ENCODE data around the gene ARHGAP6. TPM values are rescaled to one million over a fixed set of nuclear protein-coding genes. Genes with fewer than 3 reads are reported as not detected.

The ARHGAP6 gene
- total RNA-seq, 4 donors from 2014 or later, result 2.1 to 30.5 (median 4.9) TPM

DNA sequence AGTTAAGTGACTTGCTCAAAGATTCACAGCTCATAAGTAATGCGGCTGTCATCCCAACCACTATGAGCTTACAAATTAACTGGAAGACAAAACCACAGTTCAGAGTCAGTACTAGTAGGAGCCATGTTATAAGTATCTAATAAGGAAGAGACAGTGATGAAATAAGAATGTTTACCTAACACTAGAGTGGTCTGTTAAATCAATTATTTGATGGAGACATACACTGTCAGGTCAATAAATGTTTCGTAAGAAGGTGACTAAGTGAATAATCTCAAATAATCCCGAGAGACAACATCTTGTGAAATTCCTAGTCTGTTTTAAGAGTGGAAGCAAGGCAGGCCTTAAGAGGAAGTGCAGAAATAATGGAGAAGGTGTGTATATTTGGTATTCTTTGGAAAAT is 398.3 kb downstream of the ARHGAP6 start:
- Histone ChIP-seq H3K4me1 (no peaks in the 10 kb centered on the region), H3K4me3 (no peak overlapping the region), H3K9me3 (no peaks in the 10 kb centered on the region), H3K27ac (no peak overlapping the region), H3K36me3 (no peaks in the 10 kb centered on the region), H3K27me3 (no peaks in the 10 kb centered on the region)
- no peak for TF ChIP-seq POLR2A (IDR thresholded peaks at IDR 0.05)
- TF ChIP-seq, protein P1, sequence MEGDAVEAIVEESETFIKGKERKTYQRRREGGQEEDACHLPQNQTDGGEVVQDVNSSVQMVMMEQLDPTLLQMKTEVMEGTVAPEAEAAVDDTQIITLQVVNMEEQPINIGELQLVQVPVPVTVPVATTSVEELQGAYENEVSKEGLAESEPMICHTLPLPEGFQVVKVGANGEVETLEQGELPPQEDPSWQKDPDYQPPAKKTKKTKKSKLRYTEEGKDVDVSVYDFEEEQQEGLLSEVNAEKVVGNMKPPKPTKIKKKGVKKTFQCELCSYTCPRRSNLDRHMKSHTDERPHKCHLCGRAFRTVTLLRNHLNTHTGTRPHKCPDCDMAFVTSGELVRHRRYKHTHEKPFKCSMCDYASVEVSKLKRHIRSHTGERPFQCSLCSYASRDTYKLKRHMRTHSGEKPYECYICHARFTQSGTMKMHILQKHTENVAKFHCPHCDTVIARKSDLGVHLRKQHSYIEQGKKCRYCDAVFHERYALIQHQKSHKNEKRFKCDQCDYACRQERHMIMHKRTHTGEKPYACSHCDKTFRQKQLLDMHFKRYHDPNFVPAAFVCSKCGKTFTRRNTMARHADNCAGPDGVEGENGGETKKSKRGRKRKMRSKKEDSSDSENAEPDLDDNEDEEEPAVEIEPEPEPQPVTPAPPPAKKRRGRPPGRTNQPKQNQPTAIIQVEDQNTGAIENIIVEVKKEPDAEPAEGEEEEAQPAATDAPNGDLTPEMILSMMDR (IDR thresholded peaks at IDR 0.05), result no peak
- no peak for DNase-seq

DNA sequence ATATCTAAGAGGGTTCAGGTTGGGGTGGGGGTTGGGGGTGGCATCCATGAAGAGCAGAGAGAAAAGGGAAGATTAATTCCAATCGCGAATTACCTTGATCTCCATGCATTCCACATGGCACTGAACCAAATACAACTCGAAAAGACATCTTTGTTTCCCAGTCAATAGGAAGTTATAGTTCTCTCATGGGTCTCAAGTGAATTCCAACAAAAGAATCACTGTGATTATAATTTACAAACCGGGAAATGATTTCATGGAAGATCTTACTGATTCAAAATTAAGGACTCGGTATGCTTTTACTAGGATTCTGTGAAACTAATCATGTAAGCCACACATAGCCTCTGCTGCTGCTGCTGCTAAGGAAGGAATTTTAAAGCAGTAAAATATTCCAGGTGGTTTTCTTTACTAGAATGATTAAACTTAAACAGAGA is 399.1 kb downstream of the ARHGAP6 start:
- H3K27ac ChIP-seq, result no peak overlapping the region
- no peak for DNase-seq
- H3K36me3 ChIP-seq, result no peaks in the 10 kb centered on the region
- no peaks in the 10 kb centered on the region for H3K27me3 ChIP-seq
- TF ChIP-seq, protein P1 (IDR thresholded peaks at IDR 0.05), result no peak
- TF ChIP-seq POLR2A (IDR thresholded peaks at IDR 0.05), result no peak
- no peaks in the 10 kb centered on the region for H3K4me1 ChIP-seq
- no peak overlapping the region for H3K4me3 ChIP-seq
- no peaks in the 10 kb centered on the region for H3K9me3 ChIP-seq

DNA sequence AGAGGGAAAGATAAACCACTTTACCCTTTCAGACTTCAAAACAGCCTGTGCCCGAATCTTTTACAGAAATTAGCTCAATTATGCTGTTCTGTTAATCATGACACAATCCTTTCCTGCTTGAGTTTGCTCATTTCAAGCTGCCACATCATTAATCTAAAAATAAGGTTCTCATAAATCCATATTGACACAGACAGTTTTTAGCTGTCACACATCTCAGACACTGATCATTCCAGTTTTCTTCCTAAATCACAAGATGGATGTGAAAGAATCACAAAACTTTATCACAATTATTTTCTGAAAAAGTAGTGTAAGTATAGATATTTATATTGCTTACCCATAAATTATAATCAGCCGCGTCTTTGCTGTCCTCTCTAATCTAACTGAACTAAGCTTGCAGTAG is 400.4 kb downstream of the ARHGAP6 start:
- Histone ChIP-seq H3K4me3 (no peak overlapping the region), H3K4me1 (no peaks in the 10 kb centered on the region), H3K27ac (no peak overlapping the region), H3K36me3 (no peaks in the 10 kb centered on the region), H3K27me3 (no peaks in the 10 kb centered on the region), H3K9me3 (no peaks in the 10 kb centered on the region)
- DNase-seq, result no peak
- no peak for TF ChIP-seq POLR2A (IDR thresholded peaks at IDR 0.05)
- TF ChIP-seq, protein P1 (IDR thresholded peaks at IDR 0.05), result no peak

DNA sequence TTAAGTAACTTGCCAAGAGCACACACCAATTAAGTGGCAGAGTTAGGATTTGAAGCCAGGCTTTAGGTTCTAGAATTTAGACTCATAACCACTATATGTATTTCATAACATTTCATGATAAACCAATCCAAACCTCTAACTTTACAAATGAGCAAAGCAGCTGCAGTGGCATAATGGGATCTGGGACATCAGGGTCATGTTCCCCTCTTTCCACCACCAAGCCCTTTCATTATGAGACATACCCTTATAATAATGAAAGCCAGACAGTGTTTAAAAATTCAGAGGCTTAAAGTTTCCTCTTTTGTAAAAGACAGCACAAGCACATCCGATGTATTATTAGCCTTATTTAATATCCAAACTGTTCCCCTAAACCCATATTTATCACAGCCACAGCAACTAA is 400.8 kb downstream of the ARHGAP6 start:
- no peaks in the 10 kb centered on the region for H3K9me3 ChIP-seq
- H3K4me3 ChIP-seq, result no peak overlapping the region
- TF ChIP-seq, protein P1 (IDR thresholded peaks at IDR 0.05), result no peak
- TF ChIP-seq POLR2A (IDR thresholded peaks at IDR 0.05), result no peak
- H3K4me1 ChIP-seq, result no peaks in the 10 kb centered on the region
- DNase-seq, result no peak
- no peaks in the 10 kb centered on the region for H3K27me3 ChIP-seq
- no peak overlapping the region for H3K27ac ChIP-seq
- H3K36me3 ChIP-seq, result no peaks in the 10 kb centered on the region

DNA sequence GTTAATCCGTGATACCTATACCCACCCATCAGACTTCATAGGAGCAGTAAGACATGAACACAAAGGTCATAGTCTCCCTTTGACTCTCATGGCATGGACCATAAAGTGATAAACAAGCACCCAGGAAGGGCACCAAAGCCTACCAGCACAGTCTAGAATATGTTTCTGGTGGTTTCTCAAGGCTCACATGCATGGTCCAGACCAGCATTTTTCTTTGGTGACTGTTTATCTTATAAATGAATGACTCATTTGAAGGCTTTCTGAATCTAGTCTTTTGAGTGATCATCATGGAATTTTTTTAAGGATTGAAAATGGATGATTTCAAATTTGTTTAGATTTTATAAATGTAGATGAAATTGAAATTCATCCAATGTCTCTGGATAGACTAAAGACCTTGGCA is 404.5 kb downstream of the ARHGAP6 start:
- H3K9me3 ChIP-seq, result no peaks in the 10 kb centered on the region
- H3K27ac ChIP-seq, result no peak overlapping the region
- H3K36me3 ChIP-seq, result no peaks in the 10 kb centered on the region
- TF ChIP-seq, protein P1 (IDR thresholded peaks at IDR 0.05), result no peak
- TF ChIP-seq POLR2A (IDR thresholded peaks at IDR 0.05), result no peak
- H3K4me1 ChIP-seq, result no peaks in the 10 kb centered on the region
- H3K27me3 ChIP-seq, result no peaks in the 10 kb centered on the region
- no peak overlapping the region for H3K4me3 ChIP-seq
- DNase-seq, result no peak

DNA sequence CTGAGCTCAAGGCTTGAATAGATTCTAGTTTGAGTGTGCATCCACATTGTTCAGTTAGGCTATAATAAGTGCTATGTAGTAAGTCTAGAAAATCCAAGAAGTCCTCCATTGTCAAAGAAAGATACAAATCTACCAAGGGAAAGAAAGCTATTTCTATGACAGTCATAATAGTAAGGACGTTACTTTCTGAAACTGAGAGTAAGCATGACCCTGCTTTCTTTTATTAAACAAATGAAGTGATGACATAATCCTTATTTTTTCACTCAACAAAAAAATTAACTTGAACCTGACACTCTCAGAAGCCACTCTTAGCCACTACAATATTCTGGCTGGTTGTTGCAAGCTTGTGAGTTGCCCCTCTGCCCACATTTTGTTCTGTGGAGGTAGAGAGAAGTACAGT is 406.3 kb downstream of the ARHGAP6 start:
- no peak for TF ChIP-seq POLR2A (IDR thresholded peaks at IDR 0.05)
- TF ChIP-seq, protein P1 (IDR thresholded peaks at IDR 0.05), result no peak
- Histone ChIP-seq H3K4me1 (no peaks in the 10 kb centered on the region), H3K36me3 (no peaks in the 10 kb centered on the region), H3K27me3 (no peaks in the 10 kb centered on the region), H3K4me3 (no peak overlapping the region), H3K27ac (no peak overlapping the region), H3K9me3 (no peaks in the 10 kb centered on the region)
- DNase-seq, result no peak

Data from Peyer's patch (tissue), 4 donors.